HepG2 (cell line): Measurements from ENCODE around the gene C2CD3. TPM values are rescaled to one million over a fixed set of nuclear protein-coding genes. Genes with fewer than 3 reads are reported as not detected.

Source experiments
- ATAC-seq: fragments of 200-7000 bp; cut with Tn5 transposase; 3 replicates; pipeline ENCODE4 v1.9.1; 2020; ENCODE audit warnings: mild to moderate bottlenecking, moderate library complexity
- BruUV-seq: library from RNA; stranded (reverse); fragments of 400-500 nt; replicated peaks from 2 replicates; lab custom pipeline; 2021; lab: Mats Ljungman, UMichigan
- CTCF ChIA-PET: fragments of 300-600 bp; formaldehyde crosslinking; extraction: SDS; loops from one replicate; lab custom pipeline; 2021; ENCODE audit warnings: low total read pairs, inconsistent platforms, low intra/inter-chr PET ratio; lab: Yijun Ruan, JAX
- POLR2A ChIA-PET: fragments of 350-600 bp; sonication (Branson Sonifier 250); formaldehyde crosslinking; loops from one replicate; lab custom pipeline; 2020; ENCODE audit warnings: antibody characterized with exemption, inconsistent platforms; lab: Yijun Ruan, JAX
- DNase-seq: peaks from one replicate; pipeline ENCODE4 v3.0.0-alpha.2; 2015; ENCODE audit warnings: low spot score
- FAIRE-seq: peaks from 3 replicates; lab custom pipeline; 2011; peaks lifted over from hg19 to GRCh38; lab: Jason Lieb, UNC
- H2AFZ ChIP-seq: one replicate; pipeline ENCODE4 v1.6.1; 2011; ENCODE audit warnings: low read length, inconsistent platforms
- H3K27ac ChIP-seq: fragments of 300-600 bp; 3 replicates; pipeline ENCODE4 v1.8.0; 2011; ENCODE audit warnings: mixed run types, mild to moderate bottlenecking, mixed read lengths, low read length, inconsistent platforms; ENCODE audit not compliant: insufficient read depth; ENCODE audit errors: extremely low read length
- H3K27me3 ChIP-seq, 2 experiments: fragments of 200-600 bp in 1 of 2; 2 replicates in 1 of 2; 3 replicates in 1 of 2; pipeline versions ENCODE4 v1.6.0 to v1.8.0; 2011; ENCODE audit warnings: low read length in 2 of 2, mild to moderate bottlenecking in 2 of 2, moderate library complexity in 2 of 2, inconsistent platforms in 1 of 2; ENCODE audit not compliant: insufficient read depth in 2 of 2, control insufficient read depth in 1 of 2
- H3K36me3 ChIP-seq, 2 experiments: fragments of 200-600 bp in 1 of 2; replicated peaks in 1 of 2; 2 replicates in 1 of 2; 3 replicates in 1 of 2; pipeline versions ENCODE4 v1.5.1 to v1.8.0; 2011; ENCODE audit warnings: low read length in 2 of 2, inconsistent platforms in 1 of 2; ENCODE audit not compliant: insufficient read depth in 2 of 2, control insufficient read depth in 1 of 2
- H3K4me1 ChIP-seq: 2 replicates; pipeline ENCODE4 v1.5.1; 2012; ENCODE audit warnings: low read length, inconsistent platforms; ENCODE audit not compliant: insufficient read depth
- H3K4me2 ChIP-seq: 2 replicates; pipeline ENCODE4 v1.6.0; 2011; ENCODE audit warnings: low read depth, low read length, inconsistent platforms
- H3K4me3 ChIP-seq, 3 experiments: fragments of 200-600 bp in 1 of 3; sonication (generic), shearing (Covaris generic) in 1 of 3; replicated peaks in 1 of 3; 2 replicates each; pipeline ENCODE4 v1.5.1; 2011 to 2016; ENCODE audit warnings: low read length in 3 of 3, inconsistent platforms in 2 of 3, low read depth in 2 of 3, mild to moderate bottlenecking in 2 of 3, control low read depth in 1 of 3, mixed read lengths in 1 of 3; ENCODE audit not compliant: insufficient read depth in 1 of 3
- H3K79me2 ChIP-seq: one replicate; pipeline ENCODE4 v1.6.1; 2011; ENCODE audit warnings: low read length, inconsistent platforms; ENCODE audit not compliant: insufficient read depth
- H3K9ac ChIP-seq: 2 replicates; pipeline ENCODE4 v1.6.0; 2011; ENCODE audit warnings: mild to moderate bottlenecking, low read depth, low read length, inconsistent platforms; ENCODE audit not compliant: insufficient read depth
- H3K9me3 ChIP-seq: 2 replicates; pipeline ENCODE4 v1.5.1; 2012; ENCODE audit warnings: mild to moderate bottlenecking, low read length
- H4K20me1 ChIP-seq: 2 replicates; pipeline ENCODE4 v1.6.0; 2011; ENCODE audit warnings: inconsistent platforms, mild to moderate bottlenecking, low read length, moderate library complexity; ENCODE audit not compliant: insufficient read depth
- HOXA9 ChIP-seq: sonication (generic); formaldehyde crosslinking; IDR thresholded peaks from 2 replicates; pipeline ENCODE4 v1.8.1; 2022; ENCODE audit warnings: missing genetic modification reagents, mild to moderate bottlenecking, moderate library complexity, borderline replicate concordance
- REL ChIP-seq: sonication (generic); formaldehyde crosslinking; conservative IDR thresholded peaks from 2 replicates; pipeline ENCODE4 v1.8.0; 2022; ENCODE audit warnings: mild to moderate bottlenecking, missing genetic modification reagents, moderate library complexity
- SMAD3 ChIP-seq: sonication (generic); formaldehyde crosslinking; IDR thresholded peaks from 2 replicates; pipeline ENCODE4 v1.4.0; 2020; ENCODE audit warnings: missing genetic modification reagents
- TOPORS ChIP-seq: sonication (generic); formaldehyde crosslinking; IDR thresholded peaks from 2 replicates; pipeline ENCODE4 v1.8.0; 2023; ENCODE audit warnings: mild to moderate bottlenecking, missing genetic modification reagents
- ZFP36L2 ChIP-seq: sonication (generic); formaldehyde crosslinking; IDR thresholded peaks from 2 replicates; pipeline ENCODE4 v1.4.0; 2020; ENCODE audit warnings: missing genetic modification reagents
- ZFP90 ChIP-seq: sonication (generic); formaldehyde crosslinking; IDR thresholded peaks from 2 replicates; pipeline ENCODE4 v1.8.0; 2022; ENCODE audit warnings: missing genetic modification reagents, mild to moderate bottlenecking, inconsistent platforms, borderline replicate concordance
- ZNF232 ChIP-seq: sonication (generic); formaldehyde crosslinking; IDR thresholded peaks from 2 replicates; pipeline ENCODE4 v1.4.0; 2020; ENCODE audit warnings: missing genetic modification reagents, borderline replicate concordance
- ZNF263 ChIP-seq: sonication (generic); formaldehyde crosslinking; IDR thresholded peaks from 2 replicates; pipeline ENCODE4 v1.4.0; 2020; ENCODE audit warnings: missing genetic modification reagents
- ZNF354B ChIP-seq: sonication (generic); formaldehyde crosslinking; IDR thresholded peaks from 2 replicates; pipeline ENCODE4 v1.8.0; 2022; ENCODE audit warnings: mild to moderate bottlenecking, missing genetic modification reagents
- ZNF660 ChIP-seq: sonication (generic); formaldehyde crosslinking; IDR thresholded peaks from 2 replicates; pipeline ENCODE4 v1.5.1; 2020; ENCODE audit warnings: mild to moderate bottlenecking, low read depth, missing genetic modification reagents, borderline replicate concordance
- WGBS: methylation state at CpG from one replicate; pipeline ENCODE4 v1.1.6; 2017; ENCODE audit warnings: low lambda C conversion rate; 5-methylcytosine and 5-hydroxymethylcytosine counted together
- in situ Hi-C: cut with HindIII; loops from 2 replicates; pipeline ENCODE4 v1.10.0; 2017; ENCODE audit warnings: low pct_unique_long_range_greater_than_20kb; ENCODE audit not compliant: extremely low pct_ligation_motif_present
- intact Hi-C: fragments of 100-400 bp; cut with micrococcal nuclease; formaldehyde crosslinking; loops from one replicate; pipeline ENCODE4 v1.10.0; 2022; ENCODE audit not compliant: unreplicated experiment
- polyA plus RNA-seq, 8 experiments: library from polyadenylated mRNA; depleted of rRNA in 3 of 8; stranded (reverse) in 7 of 8; unstranded in 1 of 8; fragments of >200 nt; fragmentation: Illumina TruSeq in 4 of 8; extraction: Trizol in 4 of 8; gene quantifications; 2 replicates each; pipeline versions ENCODE4 v1.2.1 to v1.2.3, GENCODE V29; 2011 to 2016; ENCODE audit warnings: low read depth in 4 of 8, missing spikeins in 1 of 8, mixed read lengths in 1 of 8; ENCODE audit not compliant: insufficient read depth in 1 of 8
- total RNA-seq, 5 experiments: library from RNA; depleted of rRNA; stranded (reverse); fragments of >200 nt; fragmentation: Illumina TruSeq; extraction: Trizol; gene quantifications; 2 replicates each; pipeline ENCODE4 v1.2.3, GENCODE V29; 2016; ENCODE audit warnings: low read depth in 1 of 5
- TF ChIP-seq, protein P1 (sequence below): sonication (generic); formaldehyde crosslinking; IDR thresholded peaks from 2 replicates; pipeline ENCODE4 v1.4.0; 2020; ENCODE audit warnings: mild to moderate bottlenecking, missing genetic modification reagents
- TF ChIP-seq, protein P2 (sequence below): sonication (generic); formaldehyde crosslinking; IDR thresholded peaks from 2 replicates; pipeline ENCODE4 v1.5.0; 2020; ENCODE audit warnings: missing genetic modification reagents
- TF ChIP-seq, protein P3 (sequence below): sonication (generic); formaldehyde crosslinking; IDR thresholded peaks from 2 replicates; pipeline ENCODE4 v1.8.0; 2022; ENCODE audit warnings: mild to moderate bottlenecking, missing genetic modification reagents, moderate library complexity

Gene C2CD3
- total and polyA plus RNA-seq, 2 of the 13 experiments (the other 11 are each of a cell fraction or from before 2014, with no cell fraction given), result 5.5 to 6.4 TPM

DNA sequence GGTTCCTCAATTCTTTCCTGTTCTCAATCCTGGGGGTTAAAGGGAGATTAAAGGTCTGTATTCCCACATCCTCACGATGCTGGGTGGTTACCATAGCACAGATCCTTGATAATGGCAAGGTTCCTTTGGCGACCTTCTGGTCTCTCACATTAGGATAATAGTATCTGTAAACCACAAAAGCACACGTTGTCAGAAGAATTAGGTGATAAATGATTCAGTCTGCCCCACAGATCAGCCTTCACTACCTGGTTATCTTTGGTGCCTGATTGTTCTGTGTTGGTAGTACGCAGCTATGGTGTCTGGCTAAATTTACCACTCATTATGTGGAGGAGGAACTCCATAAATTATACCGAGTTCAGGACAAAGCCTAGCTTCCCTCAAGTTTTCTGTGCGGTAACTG, 78.4 kb downstream of the C2CD3 start:
- CTCF ChIA-PET, result no interaction called here
- Histone ChIP-seq H3K27me3 (no peaks in the 10 kb centered on the region), H3K27ac (no peak overlapping the region), H3K9ac (no peak overlapping the region), H3K4me1 (no peaks in the 10 kb centered on the region), H3K4me3 (no peak overlapping the region), H3K79me2 (no peaks in the 10 kb centered on the region), H3K4me2 (no peak overlapping the region), H3K9me3 (no peaks in the 10 kb centered on the region), H2AFZ (no peak overlapping the region), H3K36me3 (peaks cover 0 to 11% of the 10 kb centered on the region in 2 experiments; a peak in 3 of 5 replicates), H4K20me1 (no peaks in the 10 kb centered on the region)
- POLR2A ChIA-PET, result no interaction called here
- no peak for ATAC-seq
- in situ Hi-C loops (loop anchor here (10.0 kb wide), 1 partner anchor 128 kb away; no protein-coding TSS in a partner anchor), intact Hi-C loops (no loop called here)
- FAIRE-seq, result no peak
- no TSS peak for BruUV-seq
- no peak for DNase-seq
- 64% methylated on average over 6 of the region's 6 CpGs for WGBS
- TF ChIP-seq ZNF232, result no peak
- no peak for TF ChIP-seq ZFP36L2
- TF ChIP-seq REL (CRISPR knock-in tag), result no peak
- TF ChIP-seq ZNF263 (CRISPR knock-in tag), result no peak
- no peak for TF ChIP-seq TOPORS
- TF ChIP-seq, protein P1, sequence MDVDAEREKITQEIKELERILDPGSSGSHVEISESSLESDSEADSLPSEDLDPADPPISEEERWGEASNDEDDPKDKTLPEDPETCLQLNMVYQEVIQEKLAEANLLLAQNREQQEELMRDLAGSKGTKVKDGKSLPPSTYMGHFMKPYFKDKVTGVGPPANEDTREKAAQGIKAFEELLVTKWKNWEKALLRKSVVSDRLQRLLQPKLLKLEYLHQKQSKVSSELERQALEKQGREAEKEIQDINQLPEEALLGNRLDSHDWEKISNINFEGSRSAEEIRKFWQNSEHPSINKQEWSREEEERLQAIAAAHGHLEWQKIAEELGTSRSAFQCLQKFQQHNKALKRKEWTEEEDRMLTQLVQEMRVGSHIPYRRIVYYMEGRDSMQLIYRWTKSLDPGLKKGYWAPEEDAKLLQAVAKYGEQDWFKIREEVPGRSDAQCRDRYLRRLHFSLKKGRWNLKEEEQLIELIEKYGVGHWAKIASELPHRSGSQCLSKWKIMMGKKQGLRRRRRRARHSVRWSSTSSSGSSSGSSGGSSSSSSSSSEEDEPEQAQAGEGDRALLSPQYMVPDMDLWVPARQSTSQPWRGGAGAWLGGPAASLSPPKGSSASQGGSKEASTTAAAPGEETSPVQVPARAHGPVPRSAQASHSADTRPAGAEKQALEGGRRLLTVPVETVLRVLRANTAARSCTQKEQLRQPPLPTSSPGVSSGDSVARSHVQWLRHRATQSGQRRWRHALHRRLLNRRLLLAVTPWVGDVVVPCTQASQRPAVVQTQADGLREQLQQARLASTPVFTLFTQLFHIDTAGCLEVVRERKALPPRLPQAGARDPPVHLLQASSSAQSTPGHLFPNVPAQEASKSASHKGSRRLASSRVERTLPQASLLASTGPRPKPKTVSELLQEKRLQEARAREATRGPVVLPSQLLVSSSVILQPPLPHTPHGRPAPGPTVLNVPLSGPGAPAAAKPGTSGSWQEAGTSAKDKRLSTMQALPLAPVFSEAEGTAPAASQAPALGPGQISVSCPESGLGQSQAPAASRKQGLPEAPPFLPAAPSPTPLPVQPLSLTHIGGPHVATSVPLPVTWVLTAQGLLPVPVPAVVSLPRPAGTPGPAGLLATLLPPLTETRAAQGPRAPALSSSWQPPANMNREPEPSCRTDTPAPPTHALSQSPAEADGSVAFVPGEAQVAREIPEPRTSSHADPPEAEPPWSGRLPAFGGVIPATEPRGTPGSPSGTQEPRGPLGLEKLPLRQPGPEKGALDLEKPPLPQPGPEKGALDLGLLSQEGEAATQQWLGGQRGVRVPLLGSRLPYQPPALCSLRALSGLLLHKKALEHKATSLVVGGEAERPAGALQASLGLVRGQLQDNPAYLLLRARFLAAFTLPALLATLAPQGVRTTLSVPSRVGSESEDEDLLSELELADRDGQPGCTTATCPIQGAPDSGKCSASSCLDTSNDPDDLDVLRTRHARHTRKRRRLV, result no peak
- TF ChIP-seq ZFP90, result no peak
- TF ChIP-seq HOXA9 (CRISPR knock-in tag), result no peak
- no peak for TF ChIP-seq ZNF354B (CRISPR knock-in tag)
- TF ChIP-seq, protein P2, sequence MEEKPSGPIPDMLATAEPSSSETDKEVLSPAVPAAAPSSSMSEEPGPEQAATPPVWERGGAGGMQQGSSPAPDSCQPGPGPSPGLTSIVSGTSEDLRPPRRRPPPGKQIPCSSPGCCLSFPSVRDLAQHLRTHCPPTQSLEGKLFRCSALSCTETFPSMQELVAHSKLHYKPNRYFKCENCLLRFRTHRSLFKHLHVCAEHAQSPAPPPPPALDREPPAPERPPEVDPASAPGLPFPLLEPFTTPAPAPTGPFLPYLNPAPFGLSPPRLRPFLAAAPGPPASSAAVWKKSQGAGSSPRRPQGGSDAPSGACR (CRISPR knock-in tag), result no peak
- no peak for TF ChIP-seq SMAD3 (CRISPR knock-in tag)
- TF ChIP-seq, protein P3, sequence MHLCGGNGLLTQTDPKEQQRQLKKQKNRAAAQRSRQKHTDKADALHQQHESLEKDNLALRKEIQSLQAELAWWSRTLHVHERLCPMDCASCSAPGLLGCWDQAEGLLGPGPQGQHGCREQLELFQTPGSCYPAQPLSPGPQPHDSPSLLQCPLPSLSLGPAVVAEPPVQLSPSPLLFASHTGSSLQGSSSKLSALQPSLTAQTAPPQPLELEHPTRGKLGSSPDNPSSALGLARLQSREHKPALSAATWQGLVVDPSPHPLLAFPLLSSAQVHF (CRISPR knock-in tag), result no peak
- TF ChIP-seq ZNF660 (CRISPR knock-in tag), result no peak
